GM12875 (cell line): Measurements from ENCODE around the gene GLT6D1.

Experiments
- H3K4me3 ChIP-seq: one replicate; pipeline ENCODE4 v1.5.1; 2011; ENCODE audit warnings: low read depth, low read length, control low read depth
- CTCF ChIP-seq: IDR thresholded peaks from 2 replicates; pipeline ENCODE4 v1.5.1; 2011; ENCODE audit warnings: low read depth, mild to moderate bottlenecking, control low read depth, inconsistent platforms, low read length, moderate library complexity, borderline replicate concordance; ENCODE audit not compliant: insufficient read depth

GLT6D1 gene

GRCh38 chr9:135579889-135580660 lies 59.3 kb downstream of the GLT6D1 start:
- H3K4me3 ChIP-seq: no peak overlapping the region
- no peak for TF ChIP-seq CTCF

- no peak for TF ChIP-seq CTCF
- H3K4me3 ChIP-seq: no peak overlapping the region
Measured at GRCh38 chr9:135579356-135579755, 60.0 kb downstream of the GLT6D1 start.

- TF ChIP-seq CTCF: no peak
Measured at GRCh38 chr9:135577256-135577655, 62.1 kb downstream of the GLT6D1 start.

GRCh38 chr9:135575995-135576631 lies 63.2 kb downstream of the GLT6D1 start:
- H3K4me3 ChIP-seq: no peak overlapping the region
- TF ChIP-seq CTCF: no peak

More at GRCh38 chr9:135577256-135577655, 62.1 kb downstream of the GLT6D1 start:
- no peak overlapping the region for H3K4me3 ChIP-seq

GRCh38 chr9:135574943-135575342 lies 64.4 kb downstream of the GLT6D1 start:
- no peak for TF ChIP-seq CTCF
- H3K4me3 ChIP-seq: no peak overlapping the region

- H3K4me3 ChIP-seq: no peak overlapping the region
- TF ChIP-seq CTCF: no peak
Measured at GRCh38 chr9:135574331-135574730, 65.0 kb downstream of the GLT6D1 start.
